Choroid plexus epithelial cell (primary cell): Measurements from ENCODE around the gene TAS2R31.
"Not testable (repeated sequence)": the region's sequence is repeated elsewhere in the genome, so short reads cannot be mapped to it uniquely, and the experiment has no call there.

Source experiments
- DNase-seq: peaks from one replicate; pipeline ENCODE4 v3.0.0-alpha.2; 2010; ENCODE audit warnings: low read depth
- H3K4me3 ChIP-seq: 2 replicates; pipeline ENCODE4 v1.5.1; 2011; ENCODE audit warnings: low read depth, mild to moderate bottlenecking, control low read depth, low read length, moderate library complexity
- TF ChIP-seq, protein P1 (sequence below): conservative IDR thresholded peaks from 2 replicates; pipeline ENCODE4 v1.5.1; 2011; ENCODE audit warnings: low read depth, mild to moderate bottlenecking, control low read depth, inconsistent platforms, low read length, moderate library complexity

The TAS2R31 gene

DNA sequence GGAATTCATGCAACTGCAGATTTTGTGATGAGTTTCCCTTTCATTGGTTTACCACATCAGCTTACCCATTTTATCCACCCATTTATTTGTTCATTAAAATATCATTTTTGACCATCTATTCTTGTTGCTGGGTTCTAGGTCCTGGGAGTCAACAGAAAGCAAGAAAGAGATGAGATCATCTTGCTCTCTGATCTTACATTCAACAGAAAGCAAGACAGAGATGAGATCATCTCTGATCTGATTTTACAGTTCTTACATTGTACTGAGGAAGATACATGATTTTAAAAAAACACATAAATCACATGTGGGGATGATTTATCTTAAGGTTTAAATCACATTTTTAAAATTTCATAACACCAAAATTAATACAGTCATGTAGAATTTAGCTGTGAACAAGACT is 28.6 kb upstream of the TAS2R31 start:
- peak; percentile 53 for DNase-seq
- TF ChIP-seq, protein P1, sequence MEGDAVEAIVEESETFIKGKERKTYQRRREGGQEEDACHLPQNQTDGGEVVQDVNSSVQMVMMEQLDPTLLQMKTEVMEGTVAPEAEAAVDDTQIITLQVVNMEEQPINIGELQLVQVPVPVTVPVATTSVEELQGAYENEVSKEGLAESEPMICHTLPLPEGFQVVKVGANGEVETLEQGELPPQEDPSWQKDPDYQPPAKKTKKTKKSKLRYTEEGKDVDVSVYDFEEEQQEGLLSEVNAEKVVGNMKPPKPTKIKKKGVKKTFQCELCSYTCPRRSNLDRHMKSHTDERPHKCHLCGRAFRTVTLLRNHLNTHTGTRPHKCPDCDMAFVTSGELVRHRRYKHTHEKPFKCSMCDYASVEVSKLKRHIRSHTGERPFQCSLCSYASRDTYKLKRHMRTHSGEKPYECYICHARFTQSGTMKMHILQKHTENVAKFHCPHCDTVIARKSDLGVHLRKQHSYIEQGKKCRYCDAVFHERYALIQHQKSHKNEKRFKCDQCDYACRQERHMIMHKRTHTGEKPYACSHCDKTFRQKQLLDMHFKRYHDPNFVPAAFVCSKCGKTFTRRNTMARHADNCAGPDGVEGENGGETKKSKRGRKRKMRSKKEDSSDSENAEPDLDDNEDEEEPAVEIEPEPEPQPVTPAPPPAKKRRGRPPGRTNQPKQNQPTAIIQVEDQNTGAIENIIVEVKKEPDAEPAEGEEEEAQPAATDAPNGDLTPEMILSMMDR: no peak

DNA sequence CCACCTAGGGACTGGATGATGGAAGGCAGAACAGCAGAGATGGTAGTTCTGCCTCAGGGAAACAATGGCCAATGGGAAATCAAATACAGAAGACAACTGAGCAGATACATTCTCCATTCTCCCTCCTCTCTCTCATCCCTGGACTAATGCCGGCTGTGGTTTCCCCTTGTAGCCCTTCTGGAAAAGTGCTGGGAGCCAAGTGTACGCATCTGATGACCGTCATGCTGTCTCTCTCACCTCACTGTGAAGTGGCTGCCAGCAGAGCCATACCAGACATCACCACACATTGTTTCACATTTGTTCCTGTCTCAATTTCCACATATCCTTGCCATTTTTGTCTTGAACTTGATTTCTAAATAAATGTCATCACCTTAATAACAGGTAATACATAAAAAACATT is 27.8 kb upstream of the TAS2R31 start:
- no peak overlapping the region for H3K4me3 ChIP-seq
- TF ChIP-seq, protein P1: no peak
- no peak for DNase-seq

More for the DNA sequence above, 28.6 kb upstream of the TAS2R31 start:
- no peak overlapping the region for H3K4me3 ChIP-seq

DNA sequence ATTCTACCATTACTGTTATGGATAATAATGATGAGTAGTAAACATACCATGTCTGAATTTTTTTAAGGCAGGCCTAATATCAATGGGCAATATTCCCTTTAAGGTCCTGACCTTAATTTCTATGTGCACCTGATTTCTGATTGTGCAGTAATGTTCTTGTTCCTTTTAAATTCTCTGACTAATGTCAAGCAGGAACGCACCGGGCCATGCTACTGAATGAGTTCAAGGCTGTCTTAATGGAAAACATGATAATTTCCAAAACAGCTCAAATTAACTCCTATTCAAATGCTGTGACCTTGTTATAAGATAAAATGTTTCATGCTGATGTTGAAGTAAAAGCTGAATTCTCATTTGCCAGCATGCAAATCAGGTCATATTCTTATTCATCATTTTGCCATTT is 24.1 kb upstream of the TAS2R31 start:
- TF ChIP-seq, protein P1: no peak
- no peak overlapping the region for H3K4me3 ChIP-seq
- DNase-seq: no peak

DNA sequence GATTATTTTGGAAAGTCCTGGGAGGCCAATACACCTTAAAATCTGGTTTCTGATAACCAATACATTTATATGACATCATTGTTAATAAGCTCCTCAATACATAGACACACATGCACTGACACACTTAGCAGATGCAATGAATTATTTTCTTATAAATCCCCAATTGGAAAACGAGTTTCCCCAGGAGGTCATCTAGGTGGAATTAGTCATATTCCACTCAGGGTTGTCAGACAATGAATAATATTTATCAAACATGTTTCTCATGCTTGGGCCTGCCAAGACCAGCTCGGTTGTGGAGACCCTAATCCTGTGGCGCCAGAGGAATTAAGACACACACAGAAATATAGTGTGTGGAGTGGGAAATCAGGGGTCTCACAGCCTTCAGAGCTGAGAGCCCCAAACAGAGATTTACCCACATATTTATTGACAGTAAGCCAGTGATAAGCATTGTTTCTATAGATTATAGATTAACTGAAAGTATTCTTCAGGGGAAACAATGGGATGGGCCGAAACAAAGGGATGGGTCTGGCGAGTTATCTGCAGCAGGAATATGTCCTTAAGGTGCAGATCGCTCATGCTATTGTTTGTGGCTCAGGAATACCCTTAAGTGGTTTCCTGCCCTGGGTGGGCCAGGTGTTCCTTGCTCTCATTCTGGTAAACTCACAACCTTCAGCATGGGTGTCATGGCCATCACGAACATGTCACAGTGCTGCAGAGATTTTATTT is 18.8 kb upstream of the TAS2R31 start:
- not testable (repeated sequence) for H3K4me3 ChIP-seq, DNase-seq

DNA sequence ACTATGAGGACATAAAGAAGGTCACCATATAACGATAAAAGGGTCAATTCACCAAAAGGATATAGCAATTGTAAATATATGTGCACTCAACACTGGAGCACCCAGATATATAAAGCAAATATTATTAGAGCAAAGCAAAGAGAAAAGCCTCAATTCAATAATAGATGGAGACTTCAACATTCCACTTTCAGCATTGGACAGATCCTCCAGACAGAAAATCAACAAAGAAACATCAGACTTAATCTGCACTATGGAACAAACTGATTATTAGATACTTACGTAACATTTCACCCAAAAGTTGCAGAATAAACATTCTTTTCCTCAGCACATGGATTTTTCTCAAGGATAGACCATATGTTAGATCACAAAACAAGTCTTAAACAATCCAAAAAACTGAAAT is 10.2 kb upstream of the TAS2R31 start:
- not testable (repeated sequence) for H3K4me3 ChIP-seq, DNase-seq

DNA sequence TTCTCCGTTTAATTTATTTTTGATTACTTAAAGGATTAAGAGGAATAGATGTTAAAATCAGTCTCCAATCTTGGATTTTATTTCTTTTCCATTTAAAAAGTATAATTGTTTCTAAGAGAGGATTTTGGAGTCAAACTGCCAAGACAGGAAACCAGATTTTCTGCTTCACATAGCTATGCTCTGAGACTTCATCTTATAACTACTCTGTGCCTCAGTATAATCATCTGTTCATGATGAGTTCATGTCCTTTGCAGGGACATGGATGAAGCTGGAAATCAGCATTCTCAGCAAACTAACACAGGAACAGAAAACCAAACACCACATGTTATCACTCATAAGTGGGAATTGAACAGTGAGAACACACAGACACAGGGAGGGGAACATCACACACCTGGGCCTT is 9.0 kb upstream of the TAS2R31 start:
- H3K4me3 ChIP-seq: no peak overlapping the region
- DNase-seq: no peak
- TF ChIP-seq, protein P1: no peak

DNA sequence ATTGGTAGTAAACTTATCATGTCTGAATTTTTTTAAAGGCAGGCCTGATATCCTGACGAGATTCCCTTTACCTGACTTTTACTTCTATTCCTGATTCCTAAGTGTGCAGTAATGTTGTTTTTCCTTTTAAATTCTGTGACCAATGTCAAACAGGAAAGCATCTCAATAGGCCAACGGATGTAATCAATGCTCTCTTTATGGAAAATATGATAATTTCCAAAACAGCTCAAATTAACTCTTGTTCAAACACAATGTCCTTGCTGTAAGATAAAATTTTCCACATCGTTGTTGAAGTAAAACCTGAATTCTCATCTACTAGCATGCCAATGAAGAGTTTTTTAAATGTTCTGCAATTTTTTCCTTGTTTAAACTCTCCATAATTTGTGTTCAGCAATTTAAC is 8.0 kb upstream of the TAS2R31 start:
- TF ChIP-seq, protein P1: no peak
- no peak overlapping the region for H3K4me3 ChIP-seq
- DNase-seq: no peak

DNA sequence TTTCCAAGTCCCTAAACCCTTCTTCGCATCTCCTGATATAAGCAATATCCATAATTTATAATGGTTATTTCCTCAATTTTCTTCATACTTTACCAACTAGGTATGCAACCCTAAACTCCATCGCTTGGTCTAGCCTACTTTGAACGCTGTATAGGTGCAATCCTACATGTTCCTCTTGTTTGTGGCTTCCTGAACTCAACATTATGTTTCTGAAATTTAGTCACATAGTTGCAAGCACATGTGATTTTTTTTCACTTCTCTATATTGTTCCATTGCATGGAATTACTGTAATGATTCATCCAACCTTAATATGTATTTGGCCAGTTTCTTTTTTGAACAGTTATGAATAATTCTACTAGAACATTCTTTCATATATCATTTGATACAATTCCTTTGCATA is 2.8 kb upstream of the TAS2R31 start:
- DNase-seq, H3K4me3 ChIP-seq: not testable (repeated sequence)

DNA sequence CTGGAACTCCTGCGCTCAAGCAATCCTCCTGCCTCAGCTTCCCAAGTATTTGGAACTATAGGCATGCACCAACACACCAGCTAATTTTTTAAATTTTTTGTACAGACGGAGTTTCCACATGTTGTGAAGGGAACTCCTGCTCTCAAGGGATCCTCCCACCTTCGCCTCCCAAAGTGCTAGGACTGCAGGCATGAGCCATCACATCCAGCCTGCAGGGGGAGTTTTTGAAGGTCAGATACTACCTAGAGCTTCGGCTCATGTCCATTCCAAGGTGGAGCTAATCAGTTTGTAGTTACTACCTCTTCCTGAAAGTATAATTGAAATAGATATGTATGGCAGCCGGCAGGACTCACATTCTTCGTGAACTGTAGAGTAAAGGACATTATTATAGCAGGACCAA is 5.1 kb downstream of the TAS2R31 start:
- TF ChIP-seq, protein P1: peak; percentile 39
- no peak for DNase-seq

More for the DNA sequence above, 5.1 kb downstream of the TAS2R31 start:
- H3K4me3 ChIP-seq: no peak overlapping the region
